Superior temporal gyrus (tissue), 1 donor: ENCODE data around the gene PYGB.

Source experiments
- DNase-seq: peaks from one replicate; pipeline ENCODE4 v3.0.0-alpha.2; 2016; ENCODE audit errors: extremely low spot score

The PYGB gene

DNA sequence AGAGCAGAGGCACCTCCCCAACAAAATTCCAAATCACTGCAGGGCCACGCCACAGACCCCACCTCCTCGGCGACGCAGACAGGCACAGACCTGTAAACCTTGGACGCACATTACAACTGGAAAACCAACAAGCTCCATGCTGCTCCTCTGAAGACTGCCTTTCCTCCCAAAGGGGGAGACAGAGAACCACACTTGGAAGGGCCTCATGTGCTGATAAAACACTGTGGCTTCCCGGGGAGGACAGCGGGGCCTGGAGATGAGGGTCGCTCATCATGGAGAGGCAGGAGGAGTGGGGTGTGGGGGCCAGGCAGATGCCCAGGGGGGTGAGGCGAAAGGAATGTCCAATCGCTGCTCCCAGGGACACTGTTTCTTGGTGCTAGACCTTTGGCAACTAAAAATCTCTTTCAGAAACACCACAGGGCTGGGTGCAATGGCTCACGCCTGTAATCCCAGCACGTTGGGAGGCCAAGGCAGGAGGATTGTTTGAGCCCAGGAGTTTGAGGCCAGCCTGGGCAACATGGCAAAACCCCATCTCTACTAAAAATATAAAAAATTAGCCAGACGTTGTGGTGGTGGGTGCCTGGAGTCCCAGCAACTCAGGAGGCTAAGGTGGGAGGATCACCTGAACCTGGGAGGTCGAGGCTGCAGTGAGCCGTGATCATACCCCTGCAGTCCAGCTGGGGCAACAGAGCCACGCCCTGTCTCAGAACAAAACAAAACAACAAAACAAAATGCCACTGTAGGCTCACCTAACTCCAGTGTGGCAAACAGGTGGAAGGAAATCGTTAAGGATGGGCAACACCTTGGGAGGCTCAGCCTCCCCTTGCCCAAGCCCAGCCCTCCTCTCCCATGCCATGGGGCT, 88.9 kb downstream of the PYGB start:
- peak; percentile 75 for DNase-seq

DNA sequence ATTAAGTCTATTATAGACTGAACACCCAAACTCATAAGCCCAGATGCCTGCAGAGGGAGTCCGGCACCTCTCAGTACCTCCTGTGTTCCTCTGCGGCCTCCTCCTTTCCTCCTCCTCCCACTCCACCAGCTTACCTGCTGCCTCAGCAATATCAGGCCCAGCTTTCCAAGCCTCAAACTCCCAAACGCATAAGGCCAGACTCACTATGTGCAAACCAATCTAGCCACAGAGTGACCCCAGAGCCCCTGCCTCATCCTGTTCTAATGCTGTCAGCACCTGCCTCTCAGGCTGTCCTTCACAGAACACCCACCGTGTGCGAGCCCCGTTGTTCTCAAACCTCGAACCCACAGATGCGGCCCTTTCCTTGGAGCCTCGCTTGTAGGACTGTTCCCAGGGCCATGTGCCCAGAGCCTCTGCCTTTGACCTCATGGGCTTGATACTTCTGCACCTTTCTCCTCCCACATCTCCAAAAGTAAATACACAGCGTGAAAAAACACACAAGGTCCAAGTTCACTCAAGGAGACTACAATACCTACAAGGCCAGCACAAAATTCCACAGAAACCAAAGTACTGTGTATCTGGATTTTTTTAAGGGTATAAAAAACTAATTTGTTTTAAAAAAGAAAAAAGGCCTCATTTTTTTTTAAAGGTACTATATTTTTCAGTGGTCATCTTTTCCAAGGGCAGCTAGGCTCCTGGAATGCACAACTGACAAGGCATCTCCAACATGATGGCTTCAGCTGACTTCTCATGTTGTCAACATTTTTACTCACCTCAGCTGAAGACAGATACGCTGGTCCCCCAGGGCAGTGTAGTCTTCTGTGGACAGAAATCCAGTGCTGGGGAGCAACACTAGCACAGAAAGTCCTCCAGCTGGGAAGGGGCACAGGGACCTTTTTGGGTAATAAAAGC, 90.5 kb downstream of the PYGB start:
- DNase-seq: no peak

DNA sequence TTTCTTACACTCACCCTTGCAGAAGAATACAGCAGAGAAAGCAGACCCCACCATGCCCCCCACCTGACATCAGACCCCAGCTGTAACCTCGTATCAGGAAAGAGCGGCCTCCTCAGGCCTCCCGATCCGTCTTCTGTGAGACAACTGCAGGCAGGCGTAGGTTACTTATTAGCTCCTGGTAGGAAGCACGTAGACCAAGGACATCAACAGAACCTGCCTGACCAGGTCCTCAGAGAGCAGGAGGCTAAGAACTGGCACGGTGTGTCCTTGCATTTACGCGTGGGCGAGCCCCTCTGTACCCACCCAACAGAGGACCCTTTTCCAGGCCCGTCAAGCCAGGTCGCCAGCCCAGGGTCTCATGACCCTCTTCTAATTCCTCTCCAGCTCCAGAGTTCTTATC, 91.7 kb downstream of the PYGB start:
- no peak for DNase-seq

DNA sequence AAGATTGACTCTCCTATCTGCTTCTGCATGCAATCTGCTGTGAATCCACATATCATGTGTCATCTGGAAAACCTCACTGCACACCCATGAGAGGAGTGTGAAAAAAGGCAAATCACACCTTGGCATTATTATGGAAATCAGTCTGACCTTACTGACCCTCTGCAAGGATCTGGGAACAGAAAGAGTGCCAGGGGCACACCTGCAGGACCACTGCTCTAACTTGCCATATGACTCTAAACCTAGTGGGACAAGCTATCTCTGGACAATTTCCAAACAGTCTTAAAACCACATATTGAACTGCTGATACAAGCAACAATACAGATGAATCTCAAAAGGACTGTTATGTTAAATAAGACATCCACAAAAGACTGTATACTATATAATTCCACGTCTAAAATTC, 92.5 kb downstream of the PYGB start:
- DNase-seq: no peak

DNA sequence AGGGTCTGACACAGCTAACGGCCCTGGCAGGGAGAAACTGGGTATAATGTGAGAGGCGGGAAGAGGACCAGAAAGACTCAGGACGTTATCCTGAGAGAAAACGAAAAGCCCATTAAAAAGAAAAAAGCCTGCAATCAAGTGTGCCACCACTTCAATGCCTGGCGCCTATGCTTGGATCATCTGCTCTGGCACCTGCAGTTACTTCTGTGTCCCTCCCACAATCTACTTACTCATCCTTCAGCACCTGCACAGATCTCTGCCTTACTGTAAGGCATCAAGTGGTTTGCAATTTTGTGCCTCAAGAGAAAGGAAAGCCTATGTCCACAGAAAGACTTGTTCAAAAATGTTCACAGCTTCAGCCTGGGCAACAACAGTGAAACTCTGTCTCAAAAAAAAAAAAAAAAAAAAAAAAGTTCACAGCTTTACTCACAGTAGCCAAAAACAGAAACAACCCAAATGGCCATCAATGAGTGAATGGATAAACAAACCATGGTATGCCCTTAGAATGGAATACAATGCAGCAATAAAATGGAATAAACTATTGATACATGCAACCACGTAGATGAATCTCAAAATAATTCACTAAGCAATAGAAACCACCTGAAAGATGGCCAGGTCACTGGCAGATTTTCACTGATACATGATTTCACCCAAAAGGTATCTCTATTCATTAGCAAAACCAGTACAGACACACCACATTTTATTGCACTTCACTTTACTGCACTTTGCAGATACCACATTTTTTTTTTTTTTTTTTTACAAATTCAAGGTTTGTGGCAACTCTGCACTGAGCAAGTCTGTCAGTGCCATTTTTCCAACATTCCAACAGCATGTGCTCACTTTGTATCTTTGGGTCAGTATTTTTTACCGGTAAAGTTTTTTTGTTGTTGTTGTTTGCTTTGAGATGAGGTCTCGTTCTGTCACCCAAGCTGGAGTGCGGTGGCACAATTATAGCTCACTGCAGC, 94.1 kb downstream of the PYGB start:
- DNase-seq: no peak

DNA sequence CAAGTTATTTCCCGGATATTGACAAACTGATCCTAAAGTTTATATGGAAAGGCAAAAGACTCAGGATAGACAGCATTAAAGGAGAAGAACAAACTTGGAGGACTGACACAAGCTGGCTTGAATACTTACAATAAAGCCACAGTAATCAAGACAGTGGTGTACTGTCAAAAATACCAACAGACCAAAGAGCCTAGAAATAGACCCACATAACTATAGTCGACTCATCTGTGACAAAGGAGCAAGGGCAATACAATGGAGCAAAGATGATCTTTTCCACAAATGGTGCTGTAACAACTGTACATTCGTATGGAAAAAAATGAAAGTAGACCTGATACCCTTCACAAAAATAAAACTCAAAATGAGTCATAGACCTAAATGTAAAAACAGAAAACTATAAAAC, 96.7 kb downstream of the PYGB start:
- no peak for DNase-seq

DNA sequence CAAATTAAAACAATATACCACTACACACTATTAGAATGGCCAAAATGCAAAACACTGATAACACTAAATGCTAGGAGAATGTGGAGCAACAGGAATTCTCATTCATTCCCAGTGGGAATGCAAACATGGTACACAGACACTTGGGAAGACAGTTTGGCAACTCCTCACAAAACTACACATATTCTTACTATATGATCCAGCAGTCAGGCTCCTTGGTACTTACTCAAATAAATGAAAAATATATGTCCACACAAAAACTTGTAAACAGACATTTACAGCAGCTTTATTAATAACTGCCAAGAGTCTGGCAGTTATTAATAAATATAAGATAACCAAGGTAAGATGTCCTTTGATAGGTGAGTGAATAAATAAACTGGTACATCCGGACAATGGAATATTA, 97.8 kb downstream of the PYGB start:
- DNase-seq: no peak

DNA sequence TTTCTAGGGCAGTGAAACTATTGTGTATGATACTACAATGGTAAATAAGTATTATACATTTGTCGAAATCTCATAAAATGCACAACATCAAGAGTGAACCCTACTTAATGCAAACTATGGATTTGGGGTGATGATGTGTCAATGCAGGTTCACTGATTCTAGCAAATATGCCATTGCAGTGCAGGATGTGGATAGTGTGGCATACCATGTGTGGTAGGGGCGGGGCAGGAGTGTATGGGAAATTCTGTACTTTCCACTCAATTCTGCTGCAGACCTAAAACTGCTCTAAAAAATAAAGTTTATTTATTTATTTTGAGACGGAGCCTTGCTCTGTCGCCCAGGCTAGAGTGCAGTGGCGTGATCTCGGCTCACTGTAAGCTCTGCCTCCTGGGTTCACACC, 98.5 kb downstream of the PYGB start:
- no peak for DNase-seq
